NCI-H526 treated with DMSO at 0.1 percent for 48 hours (cell line): ENCODE measurements around the gene WAPL.
"Not testable (repeated sequence)": the region's sequence is repeated elsewhere in the genome, so short reads cannot be mapped to it uniquely, and the experiment has no call there.

Source experiments
- DNase-seq: peaks from one replicate; lab custom pipeline; 2025; lab: John Stamatoyannopoulos, UW

WAPL gene

GRCh38 chr10:86521678-86522509, at the start of gene WAPL:
Gene WAPL (minus strand): TSS chr10:86521792. CDS start chr10:86518069, 3,723 bp downstream.
- DNase-seq, result peak; percentile 79

- DNase-seq, result no peak
Observed at GRCh38 chr10:86569335-86569734, 47.7 kb upstream of the WAPL start.

- not testable (repeated sequence) for DNase-seq
Observed at GRCh38 chr10:86566518-86566917, 44.9 kb upstream of the WAPL start.

GRCh38 chr10:86563338-86563737, 41.7 kb upstream of the WAPL start:
- not testable (repeated sequence) for DNase-seq

- not testable (repeated sequence) for DNase-seq
Observed at GRCh38 chr10:86558695-86559094, 37.1 kb upstream of the WAPL start.

- DNase-seq, result peak; percentile 96
Observed at GRCh38 chr10:86556933-86557649, 35.5 kb upstream of the WAPL start.

GRCh38 chr10:86556532-86556931, 34.9 kb upstream of the WAPL start:
- no peak for DNase-seq

GRCh38 chr10:86553639-86554038, 32.0 kb upstream of the WAPL start:
- DNase-seq, result no peak

GRCh38 chr10:86553213-86553612, 31.6 kb upstream of the WAPL start:
- no peak for DNase-seq

- DNase-seq, result no peak
Observed at GRCh38 chr10:86547296-86547695, 25.7 kb upstream of the WAPL start.

GRCh38 chr10:86545101-86545500, 23.5 kb upstream of the WAPL start:
- no peak for DNase-seq

- no peak for DNase-seq
Observed at GRCh38 chr10:86540016-86540415, 18.4 kb upstream of the WAPL start.

- DNase-seq, result no peak
Observed at GRCh38 chr10:86538547-86538946, 17.0 kb upstream of the WAPL start.

- not testable (repeated sequence) for DNase-seq
Observed at GRCh38 chr10:86538040-86538439, 16.4 kb upstream of the WAPL start.

- DNase-seq, result no peak
Observed at GRCh38 chr10:86536294-86536861, 14.8 kb upstream of the WAPL start.

GRCh38 chr10:86535132-86535882, 13.7 kb upstream of the WAPL start:
- DNase-seq, result no peak

GRCh38 chr10:86533328-86533727, 11.7 kb upstream of the WAPL start:
- DNase-seq, result no peak

GRCh38 chr10:86528736-86529135, 7.1 kb upstream of the WAPL start:
- not testable (repeated sequence) for DNase-seq

- no peak for DNase-seq
Observed at GRCh38 chr10:86526606-86527005, 5.0 kb upstream of the WAPL start.

GRCh38 chr10:86525713-86526112, 4.1 kb upstream of the WAPL start:
- DNase-seq, result not testable (repeated sequence)

GRCh38 chr10:86524225-86524962, 2.8 kb upstream of the WAPL start:
- DNase-seq, result no peak
